Measurements from ENCODE around the gene PALLD.

DNA sequence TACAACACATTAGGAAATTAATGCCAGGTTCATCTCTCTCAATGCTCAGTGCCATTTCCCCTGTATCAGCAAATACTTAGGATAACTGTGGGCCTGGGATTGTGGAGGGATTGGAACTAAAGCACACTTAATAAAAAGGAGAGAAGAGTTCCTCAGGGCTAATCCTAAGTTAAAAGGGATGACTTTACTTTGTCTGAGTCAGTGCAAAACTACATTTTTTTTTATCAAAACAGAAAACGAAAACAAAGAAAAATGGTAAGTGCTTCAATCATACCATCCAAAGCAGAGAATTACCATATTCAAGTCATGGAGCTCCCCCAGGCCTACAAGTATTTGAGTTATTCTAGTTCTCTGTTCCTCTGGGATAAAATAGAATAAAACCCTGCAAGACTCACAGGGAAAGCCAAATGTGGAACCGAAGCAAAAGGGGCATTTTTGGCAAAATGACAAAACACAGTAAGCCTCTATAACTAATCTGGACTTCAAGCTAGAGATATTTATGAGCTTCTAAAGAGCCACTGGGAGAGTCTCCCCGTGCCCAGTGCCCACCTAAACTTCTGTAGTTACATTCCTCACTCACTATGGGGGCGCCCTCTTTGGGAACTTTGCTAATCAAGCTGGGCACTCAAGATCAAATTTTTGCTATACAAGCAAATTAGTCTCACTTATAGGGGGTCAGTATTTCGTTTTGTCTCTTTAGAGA is 53.4 kb downstream of the PALLD start:
- no peak for TF ChIP-seq CTCF (IDR thresholded peaks at IDR 0.05; ENCODE audit: low read depth, low read length)
- TF ChIP-seq POLR2A (IDR thresholded peaks at IDR 0.05; ENCODE audit: extremely low read depth, insufficient read length): no peak
